Astrocyte (in vitro differentiated cells and primary cell): ENCODE results near the gene IL34. TPM values are rescaled to one million over a fixed set of nuclear protein-coding genes. Genes with fewer than 3 reads are reported as not detected.

Experiments used
- DNase-seq: peaks from one replicate; pipeline ENCODE4 v3.0.0-alpha.2; 2010; ENCODE audit warnings: low read depth
- FAIRE-seq: peaks from 2 replicates; lab custom pipeline; 2011; peaks lifted over from hg19 to GRCh38; lab: Jason Lieb, UNC
- H2AFZ ChIP-seq: 2 replicates; pipeline ENCODE4 v1.6.0; 2012; ENCODE audit warnings: low read depth, low read length, inconsistent platforms
- H3K27ac ChIP-seq: 2 replicates; pipeline ENCODE4 v1.5.1; 2011; ENCODE audit warnings: low read depth, low read length, inconsistent platforms
- H3K27me3 ChIP-seq: 2 replicates; pipeline ENCODE4 v1.6.0; 2011; ENCODE audit warnings: low read length, inconsistent platforms; ENCODE audit not compliant: insufficient read depth
- H3K36me3 ChIP-seq: 2 replicates; pipeline ENCODE4 v1.5.1; 2011; ENCODE audit warnings: low read length, inconsistent platforms; ENCODE audit not compliant: insufficient read depth
- H3K4me1 ChIP-seq: 2 replicates; pipeline ENCODE4 v1.5.1; 2011; ENCODE audit warnings: low read length, inconsistent platforms; ENCODE audit not compliant: insufficient read depth
- H3K4me2 ChIP-seq: 2 replicates; pipeline ENCODE4 v1.6.0; 2012; ENCODE audit warnings: low read length, inconsistent platforms
- H3K4me3 ChIP-seq: 2 replicates; pipeline ENCODE4 v1.5.1; 2011; ENCODE audit warnings: low read depth, mild to moderate bottlenecking, low read length, inconsistent platforms; ENCODE audit not compliant: insufficient read depth
- H3K79me2 ChIP-seq: 2 replicates; pipeline ENCODE4 v1.6.0; 2012; ENCODE audit warnings: mild to moderate bottlenecking, low read length, inconsistent platforms; ENCODE audit not compliant: insufficient read depth
- H3K9ac ChIP-seq: 2 replicates; pipeline ENCODE4 v1.6.0; 2012; ENCODE audit warnings: mild to moderate bottlenecking, low read length, inconsistent platforms
- H3K9me3 ChIP-seq: 2 replicates; pipeline ENCODE4 v1.5.1; 2012; ENCODE audit warnings: low read depth, mild to moderate bottlenecking, low read length, inconsistent platforms; ENCODE audit not compliant: insufficient read depth
- H4K20me1 ChIP-seq: 2 replicates; pipeline ENCODE4 v1.6.0; 2012; ENCODE audit warnings: low read length, inconsistent platforms; ENCODE audit not compliant: insufficient read depth
- H3K27ac Mint-ChIP-seq: one replicate; pipeline ENCODE4 v1.8.0; 2021; ENCODE audit warnings: mild to moderate bottlenecking, mixed read lengths; ENCODE audit not compliant: unreplicated experiment
- H3K27me3 Mint-ChIP-seq: one replicate; pipeline ENCODE4 v1.8.0; 2021; ENCODE audit warnings: low read depth, mixed read lengths; ENCODE audit not compliant: unreplicated experiment
- H3K36me3 Mint-ChIP-seq: one replicate; pipeline ENCODE4 v1.8.0; 2021; ENCODE audit warnings: low read depth, mixed read lengths; ENCODE audit not compliant: unreplicated experiment
- H3K4me1 Mint-ChIP-seq: one replicate; pipeline ENCODE4 v1.8.0; 2021; ENCODE audit warnings: low read depth, mixed read lengths; ENCODE audit not compliant: unreplicated experiment
- H3K4me3 Mint-ChIP-seq: one replicate; pipeline ENCODE4 v1.8.0; 2021; ENCODE audit warnings: mild to moderate bottlenecking, moderate library complexity, mixed read lengths; ENCODE audit not compliant: unreplicated experiment
- H3K9me3 Mint-ChIP-seq: one replicate; pipeline ENCODE4 v1.8.0; 2021; ENCODE audit warnings: mild to moderate bottlenecking, mixed read lengths; ENCODE audit not compliant: unreplicated experiment
- EZH2 ChIP-seq: IDR thresholded peaks from 2 replicates; pipeline ENCODE4 v1.6.1; 2012; ENCODE audit warnings: mild to moderate bottlenecking, low read length, inconsistent platforms; ENCODE audit not compliant: insufficient read depth
- total RNA-seq: library from RNA; stranded (reverse); gene quantifications from 2 replicates; pipeline ENCODE4 v1.2.1, GENCODE V29; 2021
- TF ChIP-seq, protein P1 (sequence below): IDR thresholded peaks from 2 replicates; pipeline ENCODE4 v1.5.1; 2011; ENCODE audit warnings: low read depth, mild to moderate bottlenecking, inconsistent platforms, low read length, moderate library complexity; ENCODE audit not compliant: insufficient read depth

The IL34 gene
- total RNA-seq, 1 donor from 2014 or later: 0.34 TPM

DNA sequence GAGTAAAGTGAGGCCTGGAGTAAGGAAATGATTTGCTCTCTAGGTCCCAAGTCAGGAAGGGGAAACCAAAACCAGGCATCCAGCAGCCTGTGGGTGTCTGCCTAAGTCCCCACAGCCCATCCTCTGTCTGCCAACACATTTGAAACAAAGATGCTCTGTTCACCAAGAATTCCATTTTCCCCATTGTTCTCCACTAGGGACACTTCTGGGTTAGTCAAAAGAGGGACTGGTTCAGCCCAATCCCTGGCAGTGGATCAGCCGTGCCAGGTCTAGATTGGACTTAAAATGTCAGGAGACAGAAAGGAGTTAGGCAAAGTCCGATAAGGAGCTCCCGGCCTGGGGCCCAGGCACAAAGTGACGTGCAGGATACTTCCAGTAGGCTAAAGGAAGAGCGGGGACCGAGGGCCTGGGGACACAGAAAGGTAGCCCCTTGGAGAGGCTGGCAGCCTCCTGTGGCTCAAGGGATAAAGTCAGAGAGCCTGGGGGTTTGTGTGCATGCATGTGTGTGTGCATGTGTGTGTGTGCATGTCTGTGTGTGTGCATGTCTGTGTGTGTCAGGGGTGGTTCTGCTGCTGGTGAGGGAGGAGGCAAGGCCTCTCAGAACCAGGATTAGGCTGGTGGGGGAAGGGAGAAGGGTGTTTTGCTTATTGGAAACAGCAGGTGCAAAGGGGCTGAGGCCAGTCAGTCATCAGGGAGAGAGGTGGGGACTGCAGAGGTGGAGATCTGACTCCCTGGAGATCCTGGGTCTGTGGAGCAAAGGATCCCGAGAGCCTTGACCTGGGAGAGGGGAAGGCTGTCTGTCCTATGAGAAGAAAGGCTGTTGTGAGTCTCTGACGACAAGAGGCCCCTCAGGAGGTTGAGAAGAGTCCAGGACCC is 41.7 kb upstream of the IL34 start:
- Histone ChIP-seq H3K9ac (no peak overlapping the region), H4K20me1 (peaks cover 4% of the 10 kb centered on the region), H3K4me2 (no peak overlapping the region), H3K79me2 (no peaks in the 10 kb centered on the region), H3K4me3 (no peak overlapping the region), H3K27ac (no peak overlapping the region), H3K9me3 (no peaks in the 10 kb centered on the region), H3K36me3 (no peaks in the 10 kb centered on the region), H3K27me3 (no peaks in the 10 kb centered on the region), H3K4me1 (no peaks in the 10 kb centered on the region), H2AFZ (no peak overlapping the region)
- Mint-ChIP-seq H3K36me3 (no peaks in the 10 kb centered on the region), H3K4me3 (no peak overlapping the region), H3K27ac (no peak overlapping the region), H3K27me3 (peaks cover 16% of the 10 kb centered on the region), H3K4me1 (no peaks in the 10 kb centered on the region), H3K9me3 (no peaks in the 10 kb centered on the region)
- FAIRE-seq (no peak), DNase-seq (no peak)
- no peak for TF ChIP-seq EZH2
- TF ChIP-seq, protein P1, sequence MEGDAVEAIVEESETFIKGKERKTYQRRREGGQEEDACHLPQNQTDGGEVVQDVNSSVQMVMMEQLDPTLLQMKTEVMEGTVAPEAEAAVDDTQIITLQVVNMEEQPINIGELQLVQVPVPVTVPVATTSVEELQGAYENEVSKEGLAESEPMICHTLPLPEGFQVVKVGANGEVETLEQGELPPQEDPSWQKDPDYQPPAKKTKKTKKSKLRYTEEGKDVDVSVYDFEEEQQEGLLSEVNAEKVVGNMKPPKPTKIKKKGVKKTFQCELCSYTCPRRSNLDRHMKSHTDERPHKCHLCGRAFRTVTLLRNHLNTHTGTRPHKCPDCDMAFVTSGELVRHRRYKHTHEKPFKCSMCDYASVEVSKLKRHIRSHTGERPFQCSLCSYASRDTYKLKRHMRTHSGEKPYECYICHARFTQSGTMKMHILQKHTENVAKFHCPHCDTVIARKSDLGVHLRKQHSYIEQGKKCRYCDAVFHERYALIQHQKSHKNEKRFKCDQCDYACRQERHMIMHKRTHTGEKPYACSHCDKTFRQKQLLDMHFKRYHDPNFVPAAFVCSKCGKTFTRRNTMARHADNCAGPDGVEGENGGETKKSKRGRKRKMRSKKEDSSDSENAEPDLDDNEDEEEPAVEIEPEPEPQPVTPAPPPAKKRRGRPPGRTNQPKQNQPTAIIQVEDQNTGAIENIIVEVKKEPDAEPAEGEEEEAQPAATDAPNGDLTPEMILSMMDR: no peak

DNA sequence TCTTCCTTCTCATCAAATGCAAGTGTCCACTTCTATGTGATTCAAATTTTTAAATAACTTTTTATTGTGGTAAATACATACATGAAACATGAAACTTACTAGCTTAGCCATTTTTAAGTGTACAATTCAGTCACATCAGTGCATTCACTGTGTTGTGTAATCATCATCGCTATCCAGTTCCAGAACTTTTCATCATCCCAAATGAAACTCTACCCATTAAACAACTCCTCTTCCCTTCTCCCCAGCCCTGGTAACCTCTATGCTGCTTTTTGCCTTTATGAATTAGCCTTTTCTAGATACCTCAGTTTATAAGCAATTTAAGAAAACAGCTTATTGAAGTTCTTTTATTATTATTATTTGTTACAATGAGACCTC is 41.1 kb upstream of the IL34 start:
- Histone ChIP-seq H3K9me3 (no peaks in the 10 kb centered on the region), H3K79me2 (no peaks in the 10 kb centered on the region), H3K4me3 (no peak overlapping the region), H3K27ac (no peak overlapping the region), H3K4me1 (no peaks in the 10 kb centered on the region), H2AFZ (no peak overlapping the region), H3K27me3 (no peaks in the 10 kb centered on the region), H4K20me1 (peaks cover 4% of the 10 kb centered on the region), H3K36me3 (no peaks in the 10 kb centered on the region), H3K9ac (no peak overlapping the region), H3K4me2 (no peak overlapping the region)
- Mint-ChIP-seq H3K4me1 (no peaks in the 10 kb centered on the region), H3K4me3 (no peak overlapping the region), H3K36me3 (no peaks in the 10 kb centered on the region), H3K27ac (no peak overlapping the region), H3K27me3 (peaks cover 13% of the 10 kb centered on the region), H3K9me3 (no peaks in the 10 kb centered on the region)
- no peak for TF ChIP-seq EZH2
- TF ChIP-seq, protein P1: no peak
- FAIRE-seq (no peak), DNase-seq (no peak)

DNA sequence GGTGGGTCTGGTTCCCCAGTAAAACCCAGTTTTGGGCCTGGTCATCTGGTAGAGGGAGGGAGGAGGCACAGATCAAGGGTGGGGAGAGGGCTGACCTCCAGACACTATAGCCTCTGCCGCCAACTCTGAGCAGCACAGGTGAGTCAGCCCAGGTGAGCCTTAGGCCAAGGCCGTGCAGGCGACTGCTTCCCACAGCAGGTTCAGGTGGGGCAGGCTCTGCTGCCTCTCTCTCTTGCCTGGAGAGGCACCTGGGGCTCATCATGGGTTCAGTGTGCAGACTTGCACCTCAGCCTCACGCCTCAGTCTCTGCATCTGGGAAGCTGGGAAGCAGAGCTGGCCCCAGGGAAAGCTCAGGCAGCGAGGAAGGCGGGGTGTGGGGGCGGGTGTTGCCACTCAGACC is 37.8 kb upstream of the IL34 start:
- Histone ChIP-seq H4K20me1 (peaks cover 4% of the 10 kb centered on the region), H3K36me3 (no peaks in the 10 kb centered on the region), H3K4me2 (no peak overlapping the region), H3K4me1 (no peaks in the 10 kb centered on the region), H3K27ac (no peak overlapping the region), H3K9ac (no peak overlapping the region), H3K4me3 (no peak overlapping the region), H3K9me3 (no peaks in the 10 kb centered on the region), H3K27me3 (no peaks in the 10 kb centered on the region), H3K79me2 (no peaks in the 10 kb centered on the region), H2AFZ (no peak overlapping the region)
- TF ChIP-seq, protein P1: no peak
- TF ChIP-seq EZH2: no peak
- Mint-ChIP-seq H3K4me3 (no peak overlapping the region), H3K36me3 (no peaks in the 10 kb centered on the region), H3K27ac (no peak overlapping the region), H3K27me3 (peaks cover 22% of the 10 kb centered on the region), H3K9me3 (no peaks in the 10 kb centered on the region), H3K4me1 (no peaks in the 10 kb centered on the region)
- FAIRE-seq (no peak), DNase-seq (no peak)
